ENCODE measurements around the gene TRH.
"Not testable (repeated sequence)": the region's sequence is repeated elsewhere in the genome, so short reads cannot be mapped to it uniquely, and the experiment has no call there.

The TRH gene

GRCh38 chr3:130002666-130003598 lies 28.4 kb downstream of the TRH start:
- DNase-seq (ENCODE audit: low read depth in 1 of 2, low spot score in 1 of 2) = peak; percentile 33 to 58

GRCh38 chr3:130010556-130010955 lies 36.0 kb downstream of the TRH start:
- DNase-seq (ENCODE audit: low read depth in 1 of 2, low spot score in 1 of 2) = no peak

- DNase-seq (ENCODE audit: low read depth in 1 of 2, low spot score in 1 of 2) = not testable (repeated sequence)
Observed at GRCh38 chr3:130012108-130012507, 37.6 kb downstream of the TRH start.

GRCh38 chr3:130013246-130013645 lies 38.7 kb downstream of the TRH start:
- not testable (repeated sequence) for DNase-seq (ENCODE audit: low read depth in 1 of 2, low spot score in 1 of 2)

- no peak for DNase-seq (ENCODE audit: low read depth in 1 of 2, low spot score in 1 of 2)
Observed at GRCh38 chr3:130014526-130014925, 40.0 kb downstream of the TRH start.

- not testable (repeated sequence) for DNase-seq (ENCODE audit: low read depth in 1 of 2, low spot score in 1 of 2)
Observed at GRCh38 chr3:130017661-130018060, 43.1 kb downstream of the TRH start.

GRCh38 chr3:130026146-130026829 lies 51.8 kb downstream of the TRH start:
- DNase-seq (ENCODE audit: low read depth in 1 of 2, low spot score in 1 of 2) = peak in 1 of 2 donors; percentile 10

- not testable (repeated sequence) for DNase-seq (ENCODE audit: low read depth in 1 of 2, low spot score in 1 of 2)
Observed at GRCh38 chr3:130027437-130027836, 52.9 kb downstream of the TRH start.

Measured in activated CD4-positive, alpha-beta T cell treated with anti-CD3 and anti-CD28 coated beads, Interleukin-2, amount 50 U/mL, for 24 hours (primary cell).